ENCODE data around the gene TEX22.

TEX22 gene

GRCh38 chr14:105398044-105398725 lies at the start of gene TEX22:
Gene TEX22 (plus strand): TSS chr14:105398538. CDS start chr14:105399341, 803 bp downstream.
- TF ChIP-seq ZNF70 (CRISPR knock-in tag; IDR thresholded peaks at IDR 0.05) (no peak), RARB (CRISPR knock-in tag; IDR thresholded peaks at IDR 0.05) (no peak), CSDC2 (CRISPR knock-in tag; IDR thresholded peaks at IDR 0.05) (0 out of 2 replicates have a peak, but pooled peaks have one; percentile 20)
- peak; percentile 90 for ATAC-seq

DNA sequence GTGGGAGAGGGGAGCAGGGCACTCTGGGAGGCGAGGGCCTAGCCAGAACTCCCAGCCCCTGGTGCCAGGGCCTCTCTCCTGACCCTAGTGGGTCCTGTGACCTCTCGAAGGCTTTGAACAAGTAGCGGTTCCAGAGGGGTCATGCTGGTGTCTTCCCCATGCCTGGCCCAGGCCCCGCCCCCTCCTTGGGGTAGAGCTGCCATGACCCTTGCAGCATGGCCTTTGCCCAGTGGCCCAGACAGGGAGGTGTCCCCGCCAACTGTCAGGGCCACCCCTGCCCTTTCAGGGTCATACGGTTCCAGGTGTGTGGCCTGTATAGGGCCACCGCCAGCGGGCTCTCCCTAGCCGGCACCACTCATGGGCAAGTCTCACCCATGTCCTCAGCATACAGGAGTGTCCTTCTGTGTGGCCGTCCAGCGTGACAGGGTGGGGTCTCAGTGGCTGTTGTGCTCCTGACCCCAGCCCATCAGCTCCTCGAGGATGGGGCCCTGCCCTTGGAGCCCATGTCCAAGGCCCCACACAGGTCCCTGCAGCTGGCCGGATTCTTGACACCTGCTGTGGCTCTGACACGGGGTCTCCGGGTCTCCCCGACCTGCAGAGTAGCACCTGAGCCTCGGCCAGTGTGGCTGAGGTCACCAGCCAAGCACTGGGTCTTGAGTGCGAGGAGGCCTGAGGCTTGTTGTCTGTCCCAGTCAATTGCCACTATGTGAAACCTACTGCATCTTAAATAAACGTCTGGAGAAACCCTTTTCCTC lies 49.2 kb upstream of the TEX22 start:
- TF ChIP-seq PATZ1 (CRISPR knock-in tag; IDR thresholded peaks at IDR 0.05; ENCODE audit: borderline replicate concordance) (no peak), ZC3H10 (CRISPR knock-in tag; IDR thresholded peaks at IDR 0.05) (no peak), ESRRG (CRISPR knock-in tag; IDR thresholded peaks at IDR 0.05) (no peak)
- TF ChIP-seq, protein P1, sequence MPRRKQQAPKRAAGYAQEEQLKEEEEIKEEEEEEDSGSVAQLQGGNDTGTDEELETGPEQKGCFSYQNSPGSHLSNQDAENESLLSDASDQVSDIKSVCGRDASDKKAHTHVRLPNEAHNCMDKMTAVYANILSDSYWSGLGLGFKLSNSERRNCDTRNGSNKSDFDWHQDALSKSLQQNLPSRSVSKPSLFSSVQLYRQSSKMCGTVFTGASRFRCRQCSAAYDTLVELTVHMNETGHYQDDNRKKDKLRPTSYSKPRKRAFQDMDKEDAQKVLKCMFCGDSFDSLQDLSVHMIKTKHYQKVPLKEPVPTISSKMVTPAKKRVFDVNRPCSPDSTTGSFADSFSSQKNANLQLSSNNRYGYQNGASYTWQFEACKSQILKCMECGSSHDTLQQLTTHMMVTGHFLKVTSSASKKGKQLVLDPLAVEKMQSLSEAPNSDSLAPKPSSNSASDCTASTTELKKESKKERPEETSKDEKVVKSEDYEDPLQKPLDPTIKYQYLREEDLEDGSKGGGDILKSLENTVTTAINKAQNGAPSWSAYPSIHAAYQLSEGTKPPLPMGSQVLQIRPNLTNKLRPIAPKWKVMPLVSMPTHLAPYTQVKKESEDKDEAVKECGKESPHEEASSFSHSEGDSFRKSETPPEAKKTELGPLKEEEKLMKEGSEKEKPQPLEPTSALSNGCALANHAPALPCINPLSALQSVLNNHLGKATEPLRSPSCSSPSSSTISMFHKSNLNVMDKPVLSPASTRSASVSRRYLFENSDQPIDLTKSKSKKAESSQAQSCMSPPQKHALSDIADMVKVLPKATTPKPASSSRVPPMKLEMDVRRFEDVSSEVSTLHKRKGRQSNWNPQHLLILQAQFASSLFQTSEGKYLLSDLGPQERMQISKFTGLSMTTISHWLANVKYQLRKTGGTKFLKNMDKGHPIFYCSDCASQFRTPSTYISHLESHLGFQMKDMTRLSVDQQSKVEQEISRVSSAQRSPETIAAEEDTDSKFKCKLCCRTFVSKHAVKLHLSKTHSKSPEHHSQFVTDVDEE (CRISPR knock-in tag; IDR thresholded peaks at IDR 0.05) = no peak
- ATAC-seq = no peak

DNA sequence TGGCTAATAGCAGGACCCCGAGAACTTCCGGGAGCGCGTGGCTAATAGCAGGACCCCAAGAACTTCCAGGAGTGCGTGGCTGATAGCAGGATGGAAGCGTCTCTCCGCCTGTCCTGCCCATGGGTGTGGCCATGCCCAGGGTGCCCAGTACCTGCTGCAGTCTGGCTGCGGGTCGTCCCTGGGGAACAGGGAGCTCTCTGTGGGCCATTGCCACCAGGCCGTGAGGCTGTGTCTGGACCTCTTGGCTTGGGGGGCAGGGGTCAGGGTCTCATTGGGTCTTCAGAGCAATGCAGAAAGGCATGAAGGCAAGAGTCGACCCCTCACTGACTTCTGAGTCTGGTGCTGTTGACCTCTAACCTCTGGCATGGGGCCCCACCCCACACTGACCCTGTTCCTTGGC lies 48.3 kb upstream of the TEX22 start:
- ATAC-seq = no peak
- no peak for TF ChIP-seq CSDC2 (CRISPR knock-in tag; IDR thresholded peaks at IDR 0.05)
- TF ChIP-seq OSR1 (CRISPR knock-in tag; IDR thresholded peaks at IDR 0.05) = no peak
- TF ChIP-seq PATZ1 (CRISPR knock-in tag; IDR thresholded peaks at IDR 0.05; ENCODE audit: borderline replicate concordance) = no peak
- TF ChIP-seq TOX (CRISPR knock-in tag; IDR thresholded peaks at IDR 0.05; ENCODE audit: borderline replicate concordance) = no peak
- no peak for TF ChIP-seq ISL1 (CRISPR knock-in tag; IDR thresholded peaks at IDR 0.05)
- no peak for TF ChIP-seq PPARA (CRISPR knock-in tag; IDR thresholded peaks at IDR 0.05; ENCODE audit: borderline replicate concordance)

DNA sequence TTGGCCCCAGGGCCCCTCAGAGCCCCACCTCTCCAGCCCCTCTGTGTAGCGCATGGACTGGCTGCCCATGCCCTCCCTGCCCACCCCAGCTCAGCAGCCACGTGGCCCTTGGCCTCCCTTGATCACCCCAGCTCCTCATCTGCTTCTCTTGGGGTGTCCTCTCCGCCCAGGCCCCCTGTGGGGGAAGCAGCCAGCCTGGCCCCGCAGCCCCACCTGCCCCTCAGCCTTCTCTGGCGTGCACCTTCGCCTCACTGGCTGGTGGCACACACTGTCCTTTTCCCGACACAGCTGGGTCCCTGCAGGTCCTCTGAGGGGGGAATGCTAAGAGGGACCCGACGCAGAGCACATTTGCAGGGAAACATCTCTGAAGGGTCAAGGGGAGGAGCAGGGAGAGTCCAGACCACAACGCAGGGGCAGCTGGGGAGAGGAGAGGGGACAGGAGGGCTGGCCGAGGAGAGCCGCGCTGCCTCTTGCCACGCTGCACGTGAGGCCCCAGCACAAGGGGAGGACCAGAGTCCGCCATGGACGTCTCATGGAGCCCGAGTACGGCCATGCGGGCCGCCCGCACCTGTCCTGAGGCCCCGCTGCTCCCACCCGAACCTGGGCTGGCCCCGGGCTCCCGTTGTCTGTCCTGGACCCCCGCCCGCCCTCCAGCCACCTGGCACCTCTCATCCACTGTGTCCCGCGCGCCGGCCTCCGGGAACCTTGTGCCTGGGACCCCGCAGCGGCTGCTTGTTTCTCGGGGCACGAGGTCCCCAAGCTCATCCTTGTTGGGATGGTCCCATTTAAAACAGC lies 47.7 kb upstream of the TEX22 start:
- no peak for ATAC-seq
- TF ChIP-seq GLIS3 (CRISPR knock-in tag; IDR thresholded peaks at IDR 0.05) (no peak), ESRRG (CRISPR knock-in tag; IDR thresholded peaks at IDR 0.05) (no peak), BACH2 (CRISPR knock-in tag; IDR thresholded peaks at IDR 0.05; ENCODE audit: borderline replicate concordance) (no peak), CSDC2 (CRISPR knock-in tag; IDR thresholded peaks at IDR 0.05) (no peak)

DNA sequence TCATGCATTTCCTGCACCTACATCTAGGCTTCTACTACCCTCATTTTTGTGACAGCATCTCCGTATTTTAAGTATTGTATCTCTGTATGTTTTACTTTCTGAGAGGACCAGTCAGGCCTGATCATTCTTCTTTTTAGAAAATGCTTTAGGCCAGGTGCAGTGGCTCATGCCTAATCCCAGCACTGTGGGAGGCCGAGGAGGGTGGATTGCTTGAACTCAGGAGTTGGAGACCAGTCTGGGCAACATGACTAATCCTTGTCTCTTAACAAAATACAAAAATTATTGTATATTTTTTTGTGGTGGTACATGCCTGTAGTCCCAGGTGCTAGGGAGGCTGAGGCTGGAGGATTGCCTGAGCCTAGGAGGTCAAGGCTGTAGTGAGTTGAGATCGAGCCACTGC lies 46.9 kb upstream of the TEX22 start:
- TF ChIP-seq ZNF565 (CRISPR knock-in tag; conservative IDR thresholded peaks at IDR 0.05; ENCODE audit: low read depth) = no peak

More for the DNA sequence above, 46.9 kb upstream of the TEX22 start:
- no peak for ATAC-seq
